ENCODE data around the gene FSHR. TPM values are rescaled to one million over a fixed set of nuclear protein-coding genes. Genes with fewer than 3 reads are reported as not detected.

Gene FSHR
- total and polyA plus RNA-seq, 2 of the 4 experiments (the other 2 are of a cell fraction), result not detected

- Histone ChIP-seq H2AK5ac (ENCODE audit: low read depth, low read length) (no peak overlapping the region), H3K4me3 (ENCODE audit: insufficient read depth, low read depth, low read length) (no peak overlapping the region), H3K9me3 (ENCODE audit: control insufficient read depth, insufficient read depth, low read length) (no peaks in the 10 kb centered on the region), H3K23ac (ENCODE audit: low read depth, low read length) (no peak overlapping the region), H3K27ac (ENCODE audit: insufficient read depth, low read length) (no peak overlapping the region), H2AFZ (replicated peaks; ENCODE audit: low read length, poor library complexity) (no peak overlapping the region), H3K14ac (replicated peaks; ENCODE audit: low read depth, low read length) (no peak overlapping the region), H3K36me3 (ENCODE audit: control insufficient read depth, insufficient read depth, low read length) (no peaks in the 10 kb centered on the region), H3K18ac (ENCODE audit: low read depth, low read length) (no peak overlapping the region), H4K8ac (ENCODE audit: low read depth in 2 of 2, low read length in 2 of 2) (no peak overlapping the region), H2BK20ac (ENCODE audit: low read depth, low read length) (no peak overlapping the region), H3K4ac (ENCODE audit: low read depth, low read length) (no peak overlapping the region), H2BK120ac (ENCODE audit: low read depth, low read length) (no peak overlapping the region), H3K9ac (ENCODE audit: low read depth, low read length) (no peak overlapping the region), H2BK5ac (ENCODE audit: low read depth, low read length, poor library complexity, severe bottlenecking) (no peak overlapping the region), H3K56ac (ENCODE audit: extremely low read depth, insufficient read depth, low read length) (no peak overlapping the region), H3K9me1 (ENCODE audit: insufficient read depth, low read length) (no peaks in the 10 kb centered on the region), H2AK9ac (replicated peaks; ENCODE audit: low read depth, low read length, poor library complexity) (no peak overlapping the region), H4K5ac (ENCODE audit: low read depth, low read length) (no peak overlapping the region), H4K91ac (ENCODE audit: insufficient read depth, low read depth, low read length) (no peak overlapping the region), H4K20me1 (ENCODE audit: insufficient read depth, low read length) (no peaks in the 10 kb centered on the region), H2BK15ac (ENCODE audit: low read depth, low read length) (no peak overlapping the region), H3K4me2 (ENCODE audit: low read depth, low read length) (no peak overlapping the region), H3K27me3 (ENCODE audit: control insufficient read depth, insufficient read depth, low read length) (no peaks in the 10 kb centered on the region), H3K4me1 (ENCODE audit: control insufficient read depth, insufficient read depth, low read length) (no peaks in the 10 kb centered on the region), H3K79me1 (ENCODE audit: low read depth in 1 of 2, low read length in 2 of 2) (no peaks in the 10 kb centered on the region)
- dilution Hi-C loops (cut with HindIII; ENCODE audit: low sequenced_read_pairs, unreplicated experiment) (no loop called here), intact Hi-C loops (cut with micrococcal nuclease) (no loop called here), in situ Hi-C loops (cut with MboI; ENCODE audit: low sequenced_read_pairs) (no loop called here)
- no peak for ATAC-seq (ENCODE audit: low read depth)
- no TSS peak for BruUV-seq (replicated peaks)
- CTCF ChIA-PET, result no interaction called here
- POLR2A ChIA-PET (ENCODE audit: unreplicated experiment), result no interaction called here
- TF ChIP-seq FOS (IDR thresholded peaks at IDR 0.05; ENCODE audit: low read depth, low read length) (no peak), BHLHE40 (IDR thresholded peaks at IDR 0.05; ENCODE audit: low read depth, low read length) (no peak), MXI1 (IDR thresholded peaks at IDR 0.05; ENCODE audit: borderline replicate concordance, low read depth, low read length) (no peak), RCOR1 (IDR thresholded peaks at IDR 0.05; ENCODE audit: insufficient replicate concordance, low read length) (no peak), CHD1 (IDR thresholded peaks at IDR 0.05; ENCODE audit: low read depth, low read length) (no peak), RFX5 (IDR thresholded peaks at IDR 0.05; ENCODE audit: low read depth, low read length) (no peak), NFE2L2 (IDR thresholded peaks at IDR 0.05; ENCODE audit: low read depth, low read length) (no peak), POLR2A (IDR thresholded peaks at IDR 0.05; ENCODE audit: low read depth, low read length) (no peak)
- TF ChIP-seq, protein P1, sequence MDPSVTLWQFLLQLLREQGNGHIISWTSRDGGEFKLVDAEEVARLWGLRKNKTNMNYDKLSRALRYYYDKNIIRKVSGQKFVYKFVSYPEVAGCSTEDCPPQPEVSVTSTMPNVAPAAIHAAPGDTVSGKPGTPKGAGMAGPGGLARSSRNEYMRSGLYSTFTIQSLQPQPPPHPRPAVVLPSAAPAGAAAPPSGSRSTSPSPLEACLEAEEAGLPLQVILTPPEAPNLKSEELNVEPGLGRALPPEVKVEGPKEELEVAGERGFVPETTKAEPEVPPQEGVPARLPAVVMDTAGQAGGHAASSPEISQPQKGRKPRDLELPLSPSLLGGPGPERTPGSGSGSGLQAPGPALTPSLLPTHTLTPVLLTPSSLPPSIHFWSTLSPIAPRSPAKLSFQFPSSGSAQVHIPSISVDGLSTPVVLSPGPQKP (IDR thresholded peaks at IDR 0.05; ENCODE audit: borderline replicate concordance, low read depth, low read length), result no peak
- TF ChIP-seq, protein P2, sequence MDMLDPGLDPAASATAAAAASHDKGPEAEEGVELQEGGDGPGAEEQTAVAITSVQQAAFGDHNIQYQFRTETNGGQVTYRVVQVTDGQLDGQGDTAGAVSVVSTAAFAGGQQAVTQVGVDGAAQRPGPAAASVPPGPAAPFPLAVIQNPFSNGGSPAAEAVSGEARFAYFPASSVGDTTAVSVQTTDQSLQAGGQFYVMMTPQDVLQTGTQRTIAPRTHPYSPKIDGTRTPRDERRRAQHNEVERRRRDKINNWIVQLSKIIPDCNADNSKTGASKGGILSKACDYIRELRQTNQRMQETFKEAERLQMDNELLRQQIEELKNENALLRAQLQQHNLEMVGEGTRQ (IDR thresholded peaks at IDR 0.05; ENCODE audit: low read depth, low read length), result no peak
- TF ChIP-seq, protein P3, sequence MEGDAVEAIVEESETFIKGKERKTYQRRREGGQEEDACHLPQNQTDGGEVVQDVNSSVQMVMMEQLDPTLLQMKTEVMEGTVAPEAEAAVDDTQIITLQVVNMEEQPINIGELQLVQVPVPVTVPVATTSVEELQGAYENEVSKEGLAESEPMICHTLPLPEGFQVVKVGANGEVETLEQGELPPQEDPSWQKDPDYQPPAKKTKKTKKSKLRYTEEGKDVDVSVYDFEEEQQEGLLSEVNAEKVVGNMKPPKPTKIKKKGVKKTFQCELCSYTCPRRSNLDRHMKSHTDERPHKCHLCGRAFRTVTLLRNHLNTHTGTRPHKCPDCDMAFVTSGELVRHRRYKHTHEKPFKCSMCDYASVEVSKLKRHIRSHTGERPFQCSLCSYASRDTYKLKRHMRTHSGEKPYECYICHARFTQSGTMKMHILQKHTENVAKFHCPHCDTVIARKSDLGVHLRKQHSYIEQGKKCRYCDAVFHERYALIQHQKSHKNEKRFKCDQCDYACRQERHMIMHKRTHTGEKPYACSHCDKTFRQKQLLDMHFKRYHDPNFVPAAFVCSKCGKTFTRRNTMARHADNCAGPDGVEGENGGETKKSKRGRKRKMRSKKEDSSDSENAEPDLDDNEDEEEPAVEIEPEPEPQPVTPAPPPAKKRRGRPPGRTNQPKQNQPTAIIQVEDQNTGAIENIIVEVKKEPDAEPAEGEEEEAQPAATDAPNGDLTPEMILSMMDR (conservative IDR thresholded peaks at IDR 0.05; ENCODE audit: low read depth, low read length), result no peak
- no peak for DNase-seq
- no CpG with 5 or more reads among the region's 1 CpG for WGBS, 2 experiments (ENCODE audit: extremely low coverage in 2 of 2, insufficient read length in 1 of 2)
Measured at GRCh38 chr2:49032936-49033335, 121.4 kb downstream of the FSHR start.

All from IMR-90 (cell line).